ENCODE measurements around the gene MUC2.

GRCh38 chr11:1062075-1062820, 12.4 kb upstream of the MUC2 start:
- TF ChIP-seq FOXP2 (optimal IDR thresholded peaks at IDR 0.05; ENCODE audit: control extremely low read depth, extremely low read length, insufficient read depth): no peak
- no peak for TF ChIP-seq EZH2 (IDR thresholded peaks at IDR 0.05)

All from SK-N-MC (cell line).